GM15510 (cell line): ENCODE measurements around the gene PRKCG.

Experiments used
- POLR2A ChIP-seq: IDR thresholded peaks from 3 replicates; pipeline ENCODE4 v1.6.1; 2011; ENCODE audit warnings: borderline replicate concordance; ENCODE audit not compliant: insufficient read length; ENCODE audit errors: extremely low read depth

Gene PRKCG

DNA sequence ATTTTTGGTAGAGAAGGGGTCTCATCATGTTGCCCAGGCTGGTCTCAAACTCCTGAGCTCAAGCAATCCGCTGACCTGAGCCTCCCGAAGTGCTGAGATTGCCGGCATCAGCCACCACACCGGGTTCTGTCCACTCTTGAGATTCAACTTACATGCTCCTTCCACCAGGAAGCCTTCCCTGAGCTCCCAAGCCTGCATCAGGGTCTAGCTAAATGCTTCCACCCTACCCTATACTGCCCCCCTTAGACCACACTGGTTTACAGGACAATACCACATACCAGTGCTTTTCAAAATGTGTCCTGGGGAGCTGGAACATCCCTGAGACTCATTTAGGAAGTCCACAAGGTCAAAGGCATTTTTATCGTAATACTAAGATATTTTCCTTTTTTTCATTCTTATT, 65.6 kb downstream of the PRKCG start:
- no peak for TF ChIP-seq POLR2A

DNA sequence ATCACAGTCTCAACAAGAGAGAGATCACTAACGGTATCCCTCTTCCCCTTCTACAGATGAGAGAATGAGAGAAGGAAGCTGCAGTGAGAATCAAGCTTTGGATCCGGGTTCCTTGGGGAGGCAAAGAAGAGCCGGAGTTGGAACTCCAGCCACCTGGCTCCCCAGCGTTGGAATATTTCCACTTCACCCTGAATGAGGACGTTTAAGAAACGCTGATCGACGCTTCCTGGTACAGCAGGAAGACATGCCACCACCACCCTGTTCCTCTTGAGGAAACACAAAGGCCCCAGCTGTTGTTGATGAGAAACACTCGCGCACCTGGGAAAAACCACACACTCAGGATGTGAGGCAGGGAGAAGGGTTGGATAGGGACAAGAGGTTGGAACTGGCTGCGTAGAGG, 69.4 kb downstream of the PRKCG start:
- TF ChIP-seq POLR2A = no peak

DNA sequence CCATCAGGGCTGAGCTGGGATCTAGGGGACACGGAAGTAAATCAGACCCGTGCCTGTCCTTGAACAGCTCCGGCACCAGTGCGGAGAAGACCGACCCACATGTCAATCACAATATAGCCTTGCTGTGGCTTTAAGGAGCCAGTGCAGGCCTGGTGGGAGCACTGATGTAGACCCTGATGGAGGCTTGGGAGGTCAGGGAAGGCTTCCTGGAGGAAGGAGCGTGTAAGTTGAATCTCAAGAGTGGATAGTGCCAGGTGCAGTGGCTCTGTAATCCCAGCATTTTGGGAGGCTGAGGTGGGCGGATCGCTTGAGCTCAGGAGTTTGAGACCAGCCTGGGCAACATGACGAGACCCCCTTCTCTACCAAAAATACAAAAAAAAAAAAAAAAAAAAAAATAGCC, 70.0 kb downstream of the PRKCG start:
- no peak for TF ChIP-seq POLR2A

DNA sequence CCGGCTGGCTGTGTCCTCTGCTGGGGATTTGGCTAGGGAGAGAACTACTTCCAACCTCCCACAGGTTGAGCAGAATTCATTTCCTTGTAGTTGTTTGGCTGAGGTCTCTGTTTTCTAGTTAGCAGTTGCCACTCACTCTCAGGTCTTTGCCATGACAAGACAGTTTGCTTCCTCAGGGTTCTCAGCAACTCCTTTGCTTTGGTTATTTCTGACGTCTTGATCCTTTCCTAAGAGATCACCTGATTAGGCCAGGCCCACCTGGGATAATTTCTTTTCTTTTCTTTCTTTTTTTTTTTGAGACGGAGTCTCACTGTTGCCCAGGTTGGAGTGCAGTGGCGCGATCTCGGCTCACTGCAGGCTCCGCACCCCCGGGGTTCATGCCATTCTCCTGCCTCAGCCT, 71.4 kb downstream of the PRKCG start:
- no peak for TF ChIP-seq POLR2A
